ENCODE results near the gene FRYL. TPM values are rescaled to one million over a fixed set of nuclear protein-coding genes. Genes with fewer than 3 reads are reported as not detected.

Gene FRYL
- total and polyA plus RNA-seq, 2 of the 8 experiments (the other 6 are each of a cell fraction or from before 2014, with no cell fraction given): 8.0 to 36.5 TPM

DNA sequence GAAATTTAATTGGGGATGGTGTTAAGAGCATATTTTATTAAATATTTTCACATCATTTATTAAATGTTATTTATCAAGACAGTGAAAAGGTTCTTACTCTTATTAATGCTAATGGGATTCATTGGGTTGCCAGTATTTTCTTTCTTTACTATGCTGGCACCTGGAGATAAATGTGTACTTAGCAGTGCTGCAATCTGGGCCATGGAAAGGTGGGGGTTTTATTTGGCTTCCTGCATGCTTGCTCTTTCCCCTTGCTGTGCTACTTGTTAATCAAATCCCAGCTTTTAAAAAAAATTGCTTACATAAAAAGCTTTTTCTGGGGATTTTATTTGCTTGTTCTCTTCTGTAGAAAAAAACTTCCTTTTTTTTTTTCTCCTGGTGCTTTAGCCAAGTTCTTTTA lies 241.7 kb downstream of the FRYL start:
- H3K4me3 ChIP-seq (ENCODE audit: extremely low read depth in 1 of 4, insufficient read depth in 2 of 4, low read depth in 3 of 4, low read length in 4 of 4): no peak overlapping the region
- H2BK120ac ChIP-seq (replicated peaks; ENCODE audit: low read depth, low read length): no peak overlapping the region
- H3K36me3 ChIP-seq (ENCODE audit: control insufficient read depth in 2 of 4, insufficient read depth in 4 of 4, low read length in 3 of 4): peaks cover 0 to 54% (median 21%) of the 10 kb centered on the region in 4 experiments; a peak in 7 of 8 replicates
- no peak overlapping the region for H3K18ac ChIP-seq (ENCODE audit: extremely low read depth, low read length)
- H3K14ac ChIP-seq (ENCODE audit: insufficient read length): no peak overlapping the region
- H4K20me1 ChIP-seq (replicated peaks in 1 of 2; ENCODE audit: control insufficient read depth in 1 of 2, insufficient read depth in 2 of 2, low read length in 2 of 2): peaks cover 0 to 3% of the 10 kb centered on the region in 2 experiments
- no peak overlapping the region for H3K9ac ChIP-seq (replicated peaks in 1 of 4; ENCODE audit: extremely low read depth in 1 of 4, low read depth in 3 of 4, low read length in 3 of 4)
- no peaks in the 10 kb centered on the region for H3K9me3 ChIP-seq (ENCODE audit: insufficient read depth in 2 of 2, low read depth in 1 of 2, low read length in 1 of 2)
- no peaks in the 10 kb centered on the region for H3K79me2 ChIP-seq (ENCODE audit: control insufficient read depth in 1 of 2, insufficient read depth in 2 of 2, low read length in 2 of 2)
- CTCF ChIA-PET (ENCODE audit: partially characterized antibody): interaction anchor here (1.2 kb wide), 1 partner anchor 8 kb away, joined by 3 read pairs; no protein-coding TSS in a partner anchor
- H2BK5ac ChIP-seq (ENCODE audit: low read depth, low read length): no peak overlapping the region
- no peaks in the 10 kb centered on the region for H3K27me3 ChIP-seq (replicated peaks in 1 of 4; ENCODE audit: control insufficient read depth in 3 of 4, extremely low read depth in 1 of 4, insufficient read depth in 3 of 4, low read length in 3 of 4)
- H4K8ac ChIP-seq (ENCODE audit: extremely low read depth, insufficient read depth, low read length): no peak overlapping the region
- H3K56ac ChIP-seq (replicated peaks; ENCODE audit: insufficient read length, low read depth, low read length): no peak overlapping the region
- no peak overlapping the region for H3K4me2 ChIP-seq (ENCODE audit: insufficient read depth in 1 of 2, low read depth in 2 of 2, low read length in 2 of 2)
- H3K4ac ChIP-seq (replicated peaks; ENCODE audit: insufficient read length, low read depth, low read length): no peak overlapping the region
- H3K23ac ChIP-seq (ENCODE audit: insufficient read length): no peak overlapping the region
- no peak overlapping the region for H2BK15ac ChIP-seq (ENCODE audit: low read length)
- no peak overlapping the region for H3K27ac ChIP-seq (ENCODE audit: low read depth, low read length)
- H2BK20ac ChIP-seq (ENCODE audit: low read length): no peak overlapping the region
- DNase-seq (ENCODE audit: low read depth in 1 of 2, low spot score in 2 of 2): no peak
- H3K4me1 ChIP-seq (replicated peaks in 1 of 4; ENCODE audit: control insufficient read depth in 3 of 4, insufficient read depth in 4 of 4, low read length in 3 of 4): no peaks in the 10 kb centered on the region
- no peak overlapping the region for H2AK5ac ChIP-seq (ENCODE audit: low read depth, low read length)
- no peak overlapping the region for H4K5ac ChIP-seq (ENCODE audit: insufficient read length, low read depth, low read length)
- FAIRE-seq: no peak
- POLR2A ChIA-PET (ENCODE audit: partially characterized antibody): no interaction called here
- H3K23me2 ChIP-seq (ENCODE audit: low read depth, low read length): no peaks in the 10 kb centered on the region
- TF ChIP-seq SP2 (IDR thresholded peaks at IDR 0.05; ENCODE audit: low read length) (no peak), SP1 (IDR thresholded peaks at IDR 0.05; ENCODE audit: low read depth, low read length) (no peak), RXRA (IDR thresholded peaks at IDR 0.05; ENCODE audit: insufficient read depth, low read depth, low read length) (no peak), SIRT6 (IDR thresholded peaks at IDR 0.05; ENCODE audit: low read length) (no peak), CTBP2 (IDR thresholded peaks at IDR 0.05; ENCODE audit: borderline replicate concordance, insufficient read depth, insufficient read length, low read length) (no peak), HDAC6 (IDR thresholded peaks at IDR 0.05; ENCODE audit: low read depth, low read length) (no peak), CHD1 (IDR thresholded peaks at IDR 0.05; ENCODE audit: low read depth, low read length) (no peak), SRF (IDR thresholded peaks at IDR 0.05; ENCODE audit: low read depth, low read length) (no peak), EP300 (IDR thresholded peaks at IDR 0.05; ENCODE audit: borderline replicate concordance in 1 of 2, low read depth in 2 of 2, low read length in 2 of 2) (no peak), YY1 (IDR thresholded peaks at IDR 0.05; ENCODE audit: low read depth, low read length) (no peak), POU5F1 (IDR thresholded peaks at IDR 0.05; ENCODE audit: low read depth, low read length) (no peak)
- H4K91ac ChIP-seq (replicated peaks; ENCODE audit: insufficient read length, low read length): no peak overlapping the region
- no peaks in the 10 kb centered on the region for H3K79me1 ChIP-seq (ENCODE audit: low read depth, low read length)
- H2BK12ac ChIP-seq (ENCODE audit: low read depth, low read length): no peak overlapping the region
- H2AFZ ChIP-seq (ENCODE audit: low read length): no peak overlapping the region

All from H1 (cell line).